CD4-positive, alpha-beta T cell treated with Interleukin-1 beta for 1 hour (primary cell): ENCODE measurements around the gene NRG4.
A peak's percentile ranks its signal among the peaks of the same experiment; 100 is the strongest.
"Not testable (repeated sequence)": the region's sequence is repeated elsewhere in the genome, so short reads cannot be mapped to it uniquely, and the experiment has no call there.

Source experiments
- DNase-seq, 2 donors: peaks; one replicate each; pipeline ENCODE4 v3.0.0-alpha.2; 2020 to 2022

Gene NRG4

DNA sequence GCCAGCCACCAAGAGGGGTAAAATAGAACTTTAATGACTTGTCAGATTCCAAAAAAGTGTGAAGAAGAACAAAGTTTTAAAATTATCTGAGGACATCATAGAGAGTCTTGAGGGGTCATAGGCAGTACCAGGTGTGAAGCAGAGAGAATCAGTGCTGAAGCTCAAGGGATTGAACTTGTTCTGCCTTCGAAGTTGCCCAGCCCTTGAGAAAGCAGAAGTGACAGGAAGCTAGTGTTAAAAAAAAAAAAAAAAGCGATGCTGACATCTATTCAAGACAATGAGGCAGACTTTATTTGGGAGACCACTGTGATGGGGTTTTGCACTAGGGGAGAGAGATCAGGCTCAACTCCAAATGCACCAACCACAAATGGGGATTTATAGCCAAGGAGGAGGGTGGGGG is 86.8 kb downstream of the NRG4 start:
- no peak for DNase-seq

DNA sequence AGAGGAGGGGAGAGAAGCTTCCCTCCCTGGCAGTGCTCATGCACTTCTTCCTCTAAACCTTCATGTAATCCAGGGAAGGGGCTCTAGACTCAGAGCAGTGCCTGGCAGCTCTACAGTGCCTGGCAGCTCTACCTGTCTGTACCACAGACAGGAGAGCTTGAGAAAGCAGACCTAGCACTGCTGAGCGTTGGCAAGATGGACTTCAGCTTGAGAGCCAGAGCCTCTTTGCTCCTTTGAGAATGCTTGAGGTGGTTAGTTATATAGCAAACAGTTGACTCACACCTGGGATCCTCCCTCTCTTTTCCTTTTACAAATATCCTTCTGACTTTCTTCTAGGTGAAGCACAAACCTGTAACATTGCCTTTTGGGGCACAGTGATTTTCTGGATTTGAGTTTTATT is 87.6 kb downstream of the NRG4 start:
- no peak for DNase-seq

DNA sequence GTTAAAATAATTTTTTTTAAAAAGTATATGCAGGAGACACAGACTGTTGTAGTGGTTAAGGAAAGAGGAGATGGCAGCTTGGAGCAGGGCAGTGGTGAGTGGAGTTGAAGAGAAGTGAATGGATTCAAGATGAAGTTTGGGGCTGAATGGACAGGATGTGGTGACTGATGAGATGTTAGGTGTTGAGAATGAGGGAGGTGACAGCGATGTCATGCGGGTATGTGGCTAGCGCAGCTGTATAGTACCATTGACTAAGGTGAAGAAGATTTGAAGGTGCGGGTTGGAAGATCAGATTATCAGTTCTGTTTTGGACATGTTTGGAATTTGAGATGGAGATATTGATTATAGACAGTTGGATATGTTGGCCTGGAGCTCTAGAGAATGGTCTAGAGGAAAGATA is 88.5 kb downstream of the NRG4 start:
- no peak for DNase-seq

DNA sequence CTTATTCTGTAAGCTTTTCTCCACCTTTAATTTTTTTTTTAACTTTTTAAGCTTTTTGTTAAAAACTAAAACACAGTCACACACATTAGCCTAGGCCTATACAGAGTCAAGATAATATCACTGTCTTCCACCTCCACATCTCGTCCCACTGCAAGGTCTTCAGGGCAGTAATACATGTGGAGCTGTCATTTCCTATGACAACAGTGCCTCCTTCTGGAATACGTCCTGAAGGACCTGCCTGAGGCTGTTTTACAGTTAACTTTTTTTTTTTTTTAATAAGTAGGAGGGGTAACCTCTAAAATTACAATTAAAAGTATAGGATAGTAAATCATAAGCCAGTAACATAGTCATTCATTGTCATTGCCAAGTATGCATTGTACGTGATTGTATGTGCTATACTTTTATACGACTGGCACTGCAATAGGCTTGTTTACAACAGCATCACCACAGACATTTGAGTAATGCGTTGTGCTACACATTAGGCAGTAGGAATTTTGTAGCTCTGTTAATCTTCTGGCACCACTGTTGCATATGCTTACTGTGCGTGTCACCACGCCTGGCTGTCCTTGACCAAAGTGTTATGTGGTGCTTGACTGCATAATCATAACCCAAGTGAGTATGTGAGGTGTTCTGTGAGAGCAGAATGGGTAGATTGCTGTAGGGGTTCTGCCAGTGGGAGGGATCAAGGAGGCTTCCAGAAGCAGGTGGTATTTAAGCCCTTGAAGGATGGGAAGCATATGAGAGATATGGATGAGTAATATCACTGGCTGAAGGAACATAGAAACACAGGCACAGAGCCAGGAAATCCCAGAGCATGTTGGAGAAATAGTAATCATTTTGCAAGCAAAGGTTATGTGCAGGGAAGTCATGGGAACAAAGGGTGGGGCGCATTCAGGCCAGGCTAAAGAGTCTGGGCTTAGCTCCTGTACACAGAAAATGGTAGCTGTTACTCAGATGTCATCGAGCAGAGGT is 90.2 kb downstream of the NRG4 start:
- peak; percentile 13 to 46 for DNase-seq

DNA sequence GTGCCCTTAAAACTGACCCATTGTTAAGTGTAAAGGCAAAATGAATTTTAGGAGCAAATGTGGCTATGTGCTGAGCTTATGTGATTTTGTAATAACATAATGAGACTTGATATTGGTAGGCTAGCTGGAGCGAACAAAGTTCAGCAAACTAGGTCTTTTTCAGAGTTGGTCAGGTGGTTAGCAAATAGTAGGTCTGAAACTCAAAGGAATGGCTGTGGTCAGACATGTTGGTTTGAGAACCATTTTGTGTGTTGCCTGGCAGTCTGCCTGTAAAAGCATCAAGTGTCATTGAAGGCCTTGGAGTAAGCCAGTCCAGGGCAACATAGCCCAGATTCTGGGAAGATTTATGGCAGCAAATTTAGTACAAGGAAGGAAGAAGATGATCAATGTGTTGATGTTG is 92.1 kb downstream of the NRG4 start:
- DNase-seq = no peak

DNA sequence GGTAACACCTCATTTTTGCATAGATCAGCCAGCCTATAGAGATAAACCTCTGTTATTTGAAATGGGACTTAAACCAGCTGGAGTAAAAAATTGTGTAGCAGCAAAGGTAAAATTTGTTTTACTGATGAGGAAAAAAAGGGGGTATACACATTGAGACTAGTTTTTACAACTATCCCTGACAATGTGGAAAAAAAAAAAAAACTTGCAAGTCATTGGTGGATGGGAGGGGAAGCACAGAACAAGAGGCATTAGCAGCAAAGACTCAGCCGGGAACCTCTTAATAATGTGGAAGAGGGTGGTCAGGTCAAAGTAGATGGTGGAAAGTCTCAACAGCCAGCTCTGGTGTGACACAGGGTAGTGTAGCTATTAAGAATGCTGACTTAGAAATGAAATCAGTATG is 94.1 kb downstream of the NRG4 start:
- DNase-seq = no peak

DNA sequence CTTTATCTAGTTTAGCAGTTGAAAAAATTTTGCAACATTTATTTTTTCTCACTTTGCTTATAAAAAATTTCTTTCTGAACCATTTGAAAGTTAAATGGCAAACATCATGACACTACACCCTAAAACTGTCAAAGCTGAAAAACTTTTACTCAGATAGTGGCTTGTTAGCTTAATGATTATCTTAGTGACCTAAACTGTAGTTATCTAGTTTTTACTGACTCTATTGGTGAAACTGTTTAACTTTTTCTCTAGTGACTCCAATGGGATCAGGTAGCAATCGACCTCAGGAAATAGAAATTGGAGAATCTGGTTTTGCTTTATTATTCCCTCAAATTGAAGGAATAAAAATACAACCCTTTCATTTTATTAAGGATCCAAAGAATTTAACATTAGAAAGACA is 95.2 kb downstream of the NRG4 start:
- no peak for DNase-seq

DNA sequence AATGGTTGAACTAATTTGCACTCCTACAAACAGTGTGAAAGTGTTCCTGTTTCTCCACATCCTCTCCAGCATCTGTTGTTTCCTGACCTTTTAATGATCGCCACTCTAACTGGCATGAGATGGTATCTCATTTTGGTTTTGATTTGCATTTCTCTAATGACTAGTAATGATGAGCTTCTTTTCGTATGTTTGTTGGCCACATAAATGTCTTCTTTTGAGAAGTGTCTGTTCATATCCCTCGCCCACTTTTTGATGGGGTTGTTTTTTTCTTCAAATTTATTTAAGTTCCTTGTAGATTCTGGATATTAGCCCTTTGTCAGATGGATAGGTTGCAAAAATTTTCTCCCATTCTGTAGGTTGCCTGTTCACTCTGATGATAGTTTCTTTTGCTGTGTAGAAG is 101.9 kb downstream of the NRG4 start:
- DNase-seq = not testable (repeated sequence)

DNA sequence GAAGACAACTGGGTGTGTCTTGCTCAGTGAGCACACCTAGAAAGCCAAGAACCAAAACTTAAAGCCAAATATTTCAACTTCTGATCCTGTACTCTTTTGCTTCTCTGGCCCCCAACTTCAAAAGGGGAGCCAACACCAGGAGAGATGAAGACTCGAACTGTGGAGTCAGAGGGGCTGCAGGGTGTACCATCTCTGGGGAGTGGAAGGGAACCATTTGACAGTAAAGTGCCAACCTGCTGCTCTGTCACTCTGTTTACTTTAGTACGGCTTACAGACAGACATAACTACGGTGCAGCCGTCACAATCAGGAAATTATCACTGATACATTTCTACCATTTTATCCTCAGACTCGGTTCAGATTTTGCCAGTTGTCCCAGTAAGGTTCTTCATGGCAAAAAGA is 107.0 kb downstream of the NRG4 start:
- DNase-seq = no peak

DNA sequence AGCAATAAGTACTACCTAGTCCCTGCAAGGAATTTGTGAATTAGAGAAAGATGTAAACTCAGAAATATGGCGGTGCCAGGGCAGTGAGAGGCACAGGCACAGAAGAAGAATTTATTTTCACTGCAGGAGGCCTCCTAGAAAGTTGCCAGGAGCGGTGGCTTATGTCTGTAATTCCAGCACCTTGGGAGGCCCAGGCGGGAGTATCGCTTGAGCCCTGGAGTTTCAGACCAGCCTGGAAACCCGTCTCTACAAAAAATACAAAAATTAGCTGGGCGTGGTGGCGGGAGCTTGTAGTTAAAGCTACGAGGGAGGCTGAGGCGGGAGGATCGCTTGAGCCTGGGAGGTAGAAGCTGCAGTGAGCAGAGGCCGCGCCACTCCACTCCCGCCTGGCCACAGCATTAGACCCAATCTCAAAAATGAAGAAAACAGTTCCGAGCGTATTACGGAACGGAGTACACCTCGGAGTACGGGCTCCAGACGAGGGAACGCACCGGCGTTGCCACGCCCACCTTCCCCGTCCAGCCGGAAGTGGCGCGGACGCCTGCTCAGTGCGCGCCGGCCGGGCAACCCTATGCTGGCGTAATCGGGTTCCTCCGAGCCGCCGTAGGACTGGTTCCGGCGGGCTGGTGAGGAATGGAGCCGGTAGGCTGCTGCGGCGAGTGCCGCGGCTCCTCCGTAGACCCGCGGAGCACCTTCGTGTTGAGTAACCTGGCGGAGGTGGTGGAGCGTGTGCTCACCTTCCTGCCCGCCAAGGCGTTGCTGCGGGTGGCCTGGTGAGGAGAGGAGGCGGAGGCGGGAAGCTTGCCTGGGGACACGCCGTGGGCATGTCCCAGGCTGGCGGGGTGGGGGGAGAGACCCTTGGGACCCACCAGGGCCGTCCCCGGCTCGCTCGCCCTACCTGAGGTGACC is 108.6 kb downstream of the NRG4 start, which contains the start of gene FBXO22:
Gene FBXO22, plus strand, starts transcription at position 548 of the 909 bp plus-strand sequence. Its CDS starts 86 bp downstream, at position 634.
- DNase-seq = peak; percentile 90

DNA sequence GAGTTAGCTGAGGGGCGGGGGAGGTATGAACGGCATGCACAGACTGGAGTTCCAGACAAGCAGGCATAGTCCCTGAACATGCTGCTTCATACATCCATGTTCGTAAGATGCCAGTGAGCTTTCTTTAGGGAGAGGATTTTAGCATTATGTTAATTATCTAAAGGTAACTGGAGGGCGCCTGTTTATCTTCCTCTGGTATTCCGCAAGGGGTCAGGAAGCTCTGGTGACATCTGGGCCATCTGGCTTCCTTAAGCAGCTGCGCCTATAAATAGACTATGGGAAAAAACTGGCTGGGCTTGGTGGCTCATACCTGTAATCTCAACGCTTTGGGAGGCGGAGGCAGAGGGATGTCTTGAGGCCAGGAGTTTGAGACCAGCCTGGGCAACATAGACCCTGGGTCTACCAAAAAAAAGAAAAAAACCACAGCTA is 110.1 kb downstream of the NRG4 start:
- no peak for DNase-seq

DNA sequence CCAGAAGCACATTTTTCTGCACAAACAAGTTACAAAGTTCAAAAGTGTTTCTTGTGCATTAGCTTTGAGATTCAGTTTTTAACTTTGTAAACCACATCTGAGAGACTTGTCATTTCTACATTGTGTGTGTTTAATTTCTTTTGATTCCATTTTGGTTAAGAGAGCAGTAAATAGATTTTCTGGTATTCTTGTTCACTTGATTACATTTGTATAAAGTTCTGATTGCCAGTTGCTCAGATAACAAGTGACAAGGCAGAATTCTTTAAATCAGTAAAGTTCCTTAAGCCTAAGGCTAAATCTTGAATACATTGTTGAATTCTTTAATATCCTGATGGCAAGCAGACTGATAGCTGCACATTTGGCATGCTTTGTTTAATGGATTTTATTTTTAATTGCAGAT is 111.6 kb downstream of the NRG4 start:
- DNase-seq = no peak

DNA sequence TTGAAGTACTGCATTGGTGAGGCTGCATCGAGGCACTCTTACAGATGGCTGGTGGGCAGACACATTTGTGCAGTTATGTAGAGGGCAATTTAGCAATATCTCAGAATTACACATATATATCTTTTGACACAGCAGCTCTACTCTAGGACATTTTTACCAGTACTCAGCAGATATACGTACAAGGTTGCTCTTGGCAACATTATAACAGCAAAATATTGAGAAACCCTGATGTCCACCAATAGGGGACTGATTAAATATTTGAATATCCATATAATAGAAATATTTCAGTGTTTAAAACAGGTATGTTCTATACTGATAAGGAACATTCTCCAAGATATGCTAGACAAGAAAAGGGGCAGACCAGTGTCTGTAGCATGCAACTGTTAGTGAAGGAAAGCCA is 116.5 kb downstream of the NRG4 start:
- DNase-seq = no peak

DNA sequence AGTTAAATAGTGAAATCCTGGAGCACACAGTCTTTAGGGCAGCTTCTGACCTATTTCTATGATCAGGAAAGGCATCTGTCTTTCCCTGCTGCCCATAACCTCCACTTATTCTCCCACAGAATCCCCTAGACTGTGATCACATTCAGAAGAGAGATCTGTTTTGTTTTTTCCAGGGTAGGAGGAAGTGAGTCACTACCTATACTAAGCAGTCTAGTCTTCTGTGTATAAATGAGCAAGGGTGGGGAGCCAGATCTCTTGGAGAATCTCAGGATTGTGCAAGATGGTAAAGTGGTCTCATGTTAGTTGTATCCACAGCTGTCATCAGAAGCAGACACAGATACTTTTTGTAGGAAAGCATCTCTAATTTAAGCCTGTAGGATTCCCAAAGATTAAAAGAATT is 120.3 kb downstream of the NRG4 start:
- no peak for DNase-seq
